ENCODE results near the gene AASDH.

The AASDH gene

GRCh38 chr4:56296526-56296925, 90.8 kb downstream of the AASDH start:
- Mint-ChIP-seq H3K27me3 (peaks cover 3% of the 10 kb centered on the region), H3K27ac (no peak overlapping the region), H3K4me3 (no peak overlapping the region), H3K9me3 (peaks cover 3% of the 10 kb centered on the region), H3K36me3 (ENCODE audit: low read depth) (no peaks in the 10 kb centered on the region), H3K4me1 (ENCODE audit: low read depth) (peaks cover 16% of the 10 kb centered on the region)
- no peak for DNase-seq

GRCh38 chr4:56293121-56293520, 94.2 kb downstream of the AASDH start:
- Mint-ChIP-seq H3K27ac (no peak overlapping the region), H3K4me1 (ENCODE audit: low read depth) (peaks cover 24% of the 10 kb centered on the region), H3K4me3 (no peak overlapping the region), H3K27me3 (no peaks in the 10 kb centered on the region), H3K36me3 (ENCODE audit: low read depth) (no peaks in the 10 kb centered on the region), H3K9me3 (peaks cover 3% of the 10 kb centered on the region)
- DNase-seq, result no peak

DNA sequence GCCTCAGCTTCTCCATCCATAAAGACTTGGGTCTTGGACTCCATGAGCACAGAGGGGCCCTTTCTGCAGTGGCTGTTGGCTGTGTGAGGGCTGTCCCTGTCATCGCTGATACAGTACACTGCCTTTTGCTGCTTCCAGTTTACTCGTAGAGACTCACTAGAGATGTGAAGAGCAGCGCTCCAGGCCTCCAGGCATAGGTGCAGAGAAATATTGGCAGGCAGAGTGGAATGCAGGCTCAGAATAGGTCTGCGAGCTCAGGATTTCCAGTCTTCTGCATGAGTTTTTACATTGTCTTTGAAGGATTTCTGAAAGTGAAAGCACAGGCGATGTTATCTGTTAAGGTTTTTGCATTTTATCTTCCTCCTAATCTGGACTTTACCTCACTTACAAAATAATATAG, 97.4 kb downstream of the AASDH start:
- no peak for DNase-seq
- Mint-ChIP-seq H3K9me3 (peaks cover 3% of the 10 kb centered on the region), H3K4me3 (peak overlapping the region; percentile 47), H3K36me3 (ENCODE audit: low read depth) (no peaks in the 10 kb centered on the region), H3K27me3 (peaks cover under 1% of the 10 kb centered on the region), H3K4me1 (ENCODE audit: low read depth) (peaks cover 18% of the 10 kb centered on the region), H3K27ac (no peak overlapping the region)

DNA sequence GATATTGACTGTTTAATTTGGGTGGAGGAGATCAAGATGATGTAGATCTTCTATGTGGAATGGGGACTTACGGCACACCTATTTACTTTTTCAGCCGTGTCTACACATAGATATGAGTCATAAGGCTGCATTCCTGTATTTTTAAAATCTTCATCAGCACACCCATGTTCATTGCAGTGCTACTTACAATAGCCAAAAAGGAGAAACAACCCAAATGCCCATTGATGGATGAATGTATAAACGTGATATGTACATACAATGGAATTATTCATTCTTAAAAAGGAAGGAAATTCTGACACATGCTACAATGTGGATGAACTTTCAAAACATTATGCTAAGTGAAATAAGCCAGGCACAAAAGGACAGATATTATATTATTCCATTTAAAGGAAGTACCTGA, 98.6 kb downstream of the AASDH start:
- Mint-ChIP-seq H3K4me3 (no peak overlapping the region), H3K9me3 (peaks cover 3% of the 10 kb centered on the region), H3K27ac (no peak overlapping the region), H3K27me3 (peaks cover 2% of the 10 kb centered on the region), H3K36me3 (ENCODE audit: low read depth) (no peaks in the 10 kb centered on the region), H3K4me1 (ENCODE audit: low read depth) (peaks cover 18% of the 10 kb centered on the region)
- DNase-seq, result no peak
